ENCODE results near the gene DLG4. TPM values are rescaled to one million over a fixed set of nuclear protein-coding genes. Genes with fewer than 3 reads are reported as not detected.

Gene DLG4
- total RNA-seq, result 10 to 100 TPM; 11.6 to 11.9 TPM

DNA sequence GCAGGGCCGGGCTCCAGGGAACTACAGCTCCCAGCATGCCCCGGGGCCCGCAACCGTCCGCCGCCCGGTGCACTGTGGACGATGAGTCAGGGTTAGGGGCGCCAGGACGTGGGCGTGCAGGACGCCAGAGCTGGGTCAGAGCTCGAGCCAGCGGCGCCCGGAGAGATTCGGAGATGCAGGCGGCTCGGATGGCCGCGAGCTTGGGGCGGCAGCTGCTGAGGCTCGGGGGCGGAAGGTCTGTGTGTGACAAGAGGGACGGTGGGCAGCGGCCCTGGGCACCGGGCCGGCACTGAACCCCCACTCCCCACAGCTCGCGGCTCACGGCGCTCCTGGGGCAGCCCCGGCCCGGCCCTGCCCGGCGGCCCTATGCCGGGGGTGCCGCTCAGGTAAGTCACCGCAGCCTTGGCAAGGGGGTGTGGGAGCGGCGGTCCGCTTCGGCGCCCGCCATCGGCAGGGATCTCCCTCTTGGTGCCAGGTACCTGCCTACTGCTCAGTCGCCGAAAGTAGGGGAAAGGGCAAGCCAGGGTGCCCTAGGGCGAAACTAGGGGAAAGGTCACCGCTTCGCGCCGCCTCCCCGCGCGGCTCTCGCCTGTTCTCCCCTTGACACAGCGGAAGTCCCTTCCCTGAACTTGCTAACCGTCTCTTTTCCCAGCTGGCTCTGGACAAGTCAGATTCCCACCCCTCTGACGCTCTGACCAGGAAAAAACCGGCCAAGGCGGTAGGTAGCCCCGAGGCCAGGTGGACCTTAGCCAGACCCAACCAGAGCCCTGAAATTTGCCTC is at the start of gene DLG4, which contains the start of gene ACADVL:
DLG4 (minus strand) TSS at position 25 of the 781 bp plus-strand sequence.
ACADVL (plus strand) TSS at position 127 of the 781 bp plus-strand sequence; CDS start at position 174, 47 bp downstream.

DNA sequence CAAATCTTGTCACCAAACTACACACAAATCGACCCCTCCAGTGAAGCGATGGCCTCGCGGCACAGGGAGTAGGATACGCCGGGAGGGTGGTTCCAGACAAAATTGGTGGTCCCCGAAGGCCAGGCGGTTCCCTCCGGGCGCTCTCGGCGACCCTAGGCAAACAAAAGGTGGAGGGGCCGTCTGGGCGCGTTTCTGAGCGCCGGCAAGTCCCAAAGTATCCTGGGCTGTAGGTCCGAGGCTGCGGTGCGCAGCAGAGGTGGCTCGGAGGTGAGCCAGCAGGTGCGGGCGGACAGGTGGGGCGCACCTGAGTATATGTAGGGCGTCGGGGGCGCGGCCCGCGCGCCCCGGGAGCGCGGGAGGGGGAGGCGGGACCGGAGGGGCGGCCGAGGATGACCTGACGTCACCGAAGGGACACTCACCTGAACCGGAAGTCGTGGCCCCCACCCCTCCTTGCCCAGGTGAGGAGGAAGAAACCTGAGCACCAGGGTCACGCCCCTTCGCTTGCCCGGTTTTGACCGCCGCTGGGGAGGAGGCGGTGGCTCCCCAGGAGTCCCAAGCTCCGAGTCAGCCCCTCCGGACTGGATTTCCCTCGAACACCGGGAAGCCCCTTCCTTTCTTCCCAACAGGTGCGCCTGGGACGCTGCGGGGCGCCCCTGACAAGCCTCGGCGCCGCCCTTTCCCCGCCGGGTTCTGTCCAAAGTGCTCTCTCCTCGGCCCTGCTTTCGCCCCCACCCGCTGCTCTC is 42.7 kb upstream of the DLG4 start, which contains the start of gene CLDN7:
CLDN7 (minus strand) TSS at position 287 of the 743 bp plus-strand sequence. CDS start 435 bp downstream, outside the sequence.

DNA sequence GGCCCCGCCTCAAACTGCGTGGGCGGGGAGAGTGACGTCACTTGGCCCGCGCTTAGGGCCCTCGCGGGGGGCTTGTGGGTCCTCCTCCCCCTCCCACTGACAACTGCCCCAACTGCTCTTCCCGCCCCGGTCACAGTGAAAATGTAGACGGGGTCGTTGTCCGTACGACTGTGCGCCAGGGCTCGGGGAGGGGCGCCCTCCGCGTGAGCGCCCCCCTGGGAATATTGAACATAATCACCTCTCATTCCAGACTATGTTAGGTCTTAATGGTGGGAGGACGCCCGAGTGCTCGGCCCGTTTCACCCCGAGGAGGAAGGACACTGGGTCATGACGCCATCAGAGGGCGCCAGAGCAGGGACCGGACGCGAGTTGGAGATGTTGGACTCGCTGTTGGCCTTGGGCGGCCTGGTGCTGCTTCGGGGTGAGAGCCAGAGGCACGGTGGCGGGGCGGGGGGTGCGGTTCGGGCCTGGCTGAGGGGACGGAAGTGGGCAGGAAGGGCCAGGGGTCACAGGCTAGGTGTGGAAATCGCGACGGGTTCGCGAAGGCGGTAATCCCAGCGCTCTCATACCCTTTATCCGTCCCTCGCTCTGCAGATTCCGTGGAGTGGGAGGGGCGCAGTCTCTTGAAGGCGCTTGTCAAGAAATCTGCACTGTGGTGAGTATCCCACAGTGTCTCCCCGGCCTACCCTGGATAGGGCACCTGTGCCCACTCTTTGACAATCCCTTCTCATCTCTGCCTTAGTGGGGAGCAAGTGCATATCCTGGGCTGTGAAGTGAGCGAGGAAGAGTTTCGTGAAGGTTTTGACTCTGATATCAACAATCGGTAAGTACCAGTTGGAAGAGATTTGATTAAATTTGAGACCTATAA is 32.8 kb upstream of the DLG4 start, which contains the start of gene ELP5:
ELP5 (plus strand) TSS at position 40 of the 868 bp plus-strand sequence; CDS start at position 376, 336 bp downstream.

DNA sequence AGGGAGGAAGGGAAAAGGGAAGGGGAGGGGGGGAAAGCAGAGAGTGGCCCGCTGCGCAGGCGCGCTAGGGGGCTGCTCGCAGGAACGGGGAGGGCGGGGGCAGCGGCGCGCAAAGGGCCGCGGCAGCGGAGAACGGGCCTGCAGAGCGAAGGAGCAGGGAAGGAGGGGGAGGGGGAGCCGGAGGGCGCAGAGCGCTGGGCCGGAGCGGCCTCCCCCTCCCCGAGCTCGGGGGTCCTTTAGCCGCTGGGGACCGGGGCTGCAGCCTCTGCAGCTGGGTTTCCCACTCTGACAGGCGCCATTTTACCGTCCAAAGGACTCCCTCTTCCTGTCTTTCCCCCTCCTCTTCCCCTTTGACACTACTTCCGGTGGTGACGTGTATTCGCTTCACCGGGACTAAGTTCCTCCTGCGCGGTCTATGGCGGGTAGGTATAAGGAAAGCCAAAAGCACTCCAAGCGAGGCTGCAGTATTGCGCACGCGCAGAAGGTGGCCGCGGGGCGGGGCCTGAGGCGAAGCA is 32.1 kb upstream of the DLG4 start, which contains the start of gene CTDNEP1:
CTDNEP1 (minus strand) TSS at position 74 of the 515 bp plus-strand sequence. CDS start 438 bp downstream, outside the sequence.

DNA sequence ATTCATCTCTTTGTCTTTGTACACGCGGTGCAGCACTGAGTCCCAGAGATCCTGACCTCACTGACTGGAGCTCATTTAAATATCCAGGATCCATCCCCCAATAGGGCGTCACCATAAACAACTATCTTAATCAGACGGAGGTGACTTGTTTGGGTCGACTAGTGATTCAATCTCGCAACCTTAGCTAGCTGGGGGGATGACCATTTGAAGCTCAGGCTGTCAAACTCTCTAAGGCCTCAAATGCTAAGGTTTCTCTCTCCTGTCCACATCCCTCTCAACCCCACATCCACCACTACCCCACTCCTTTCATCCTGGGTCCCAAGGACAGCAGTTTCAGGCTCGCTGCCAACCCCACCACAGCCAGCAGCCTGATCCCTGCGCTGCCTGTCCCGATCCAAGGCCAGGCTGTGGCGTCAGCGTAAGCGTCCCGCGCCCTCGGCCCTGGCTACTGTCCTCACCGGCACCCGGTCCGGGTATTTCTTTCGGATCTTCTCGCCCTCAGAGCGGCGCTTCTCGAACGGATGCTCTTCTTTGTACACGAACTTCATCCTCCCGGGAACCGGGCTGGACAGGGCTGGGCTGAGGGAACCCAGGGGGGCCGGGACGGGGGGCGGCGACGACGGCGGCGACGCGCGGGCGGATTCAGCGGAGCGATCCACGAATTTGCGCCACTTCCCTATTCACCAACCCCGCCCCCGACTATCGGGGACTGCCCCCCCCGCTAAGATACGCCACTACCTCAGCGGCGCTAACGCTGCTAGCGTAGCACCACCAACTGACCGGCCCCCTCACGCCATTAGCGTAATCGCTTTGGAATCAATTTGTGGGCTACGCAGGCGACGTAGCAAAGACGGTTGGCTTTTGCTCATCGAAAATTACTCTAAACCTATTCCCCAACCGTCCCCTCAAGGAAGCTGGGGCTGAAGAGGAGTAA is 22.4 kb upstream of the DLG4 start, which contains the start of gene GABARAP:
GABARAP (minus strand) TSS at position 667 of the 934 bp plus-strand sequence; CDS start at position 548, 119 bp downstream.

DNA sequence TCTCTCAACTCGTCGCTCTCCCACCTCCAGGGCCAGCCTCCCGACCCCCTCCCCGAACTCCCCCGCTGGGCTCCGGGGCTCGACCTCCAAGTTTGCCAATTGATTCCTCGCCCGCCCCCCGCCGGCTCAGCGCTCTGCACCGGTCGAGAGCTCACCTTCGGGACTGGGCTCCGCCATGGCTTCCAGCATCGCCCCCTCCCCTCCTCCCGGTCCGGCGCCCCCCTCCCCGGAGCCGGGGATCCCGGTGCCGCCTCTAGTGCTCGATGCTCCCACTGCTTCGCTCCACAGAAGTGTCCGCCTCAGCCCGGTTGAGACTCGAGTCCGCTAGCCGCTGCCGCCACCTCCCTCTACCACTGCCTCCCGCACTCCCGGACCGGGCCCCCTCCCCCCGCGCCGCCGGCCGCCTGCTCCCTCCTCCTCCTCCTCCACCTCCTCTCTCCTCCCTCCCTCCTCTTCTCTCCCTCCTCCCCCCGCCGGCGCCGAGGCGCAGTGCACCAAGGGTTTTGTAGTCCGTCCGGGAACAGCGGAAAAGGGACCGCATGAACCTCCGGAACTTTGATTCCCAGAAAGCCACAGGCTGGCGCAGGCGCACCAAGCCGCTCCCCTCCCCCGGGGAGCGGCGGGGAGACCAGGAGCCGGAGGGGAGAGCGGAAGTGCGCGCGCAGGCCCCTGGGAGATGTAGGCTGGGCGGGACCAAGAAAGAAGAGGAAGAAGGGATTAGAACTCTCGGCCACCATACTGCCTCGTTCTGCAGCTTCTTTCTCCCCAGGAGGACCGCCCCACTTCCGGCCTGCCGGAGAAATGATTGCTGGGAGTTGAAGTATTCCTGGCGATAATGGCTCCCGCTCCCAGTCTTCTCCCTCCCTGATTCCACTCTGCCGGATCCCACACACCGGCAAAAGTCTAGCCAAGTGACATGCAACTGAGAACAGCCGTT is 19.7 kb upstream of the DLG4 start, which contains the start of gene PHF23:
PHF23 (minus strand) TSS at position 367 of the 937 bp plus-strand sequence; CDS start at position 189, 178 bp downstream.

DNA sequence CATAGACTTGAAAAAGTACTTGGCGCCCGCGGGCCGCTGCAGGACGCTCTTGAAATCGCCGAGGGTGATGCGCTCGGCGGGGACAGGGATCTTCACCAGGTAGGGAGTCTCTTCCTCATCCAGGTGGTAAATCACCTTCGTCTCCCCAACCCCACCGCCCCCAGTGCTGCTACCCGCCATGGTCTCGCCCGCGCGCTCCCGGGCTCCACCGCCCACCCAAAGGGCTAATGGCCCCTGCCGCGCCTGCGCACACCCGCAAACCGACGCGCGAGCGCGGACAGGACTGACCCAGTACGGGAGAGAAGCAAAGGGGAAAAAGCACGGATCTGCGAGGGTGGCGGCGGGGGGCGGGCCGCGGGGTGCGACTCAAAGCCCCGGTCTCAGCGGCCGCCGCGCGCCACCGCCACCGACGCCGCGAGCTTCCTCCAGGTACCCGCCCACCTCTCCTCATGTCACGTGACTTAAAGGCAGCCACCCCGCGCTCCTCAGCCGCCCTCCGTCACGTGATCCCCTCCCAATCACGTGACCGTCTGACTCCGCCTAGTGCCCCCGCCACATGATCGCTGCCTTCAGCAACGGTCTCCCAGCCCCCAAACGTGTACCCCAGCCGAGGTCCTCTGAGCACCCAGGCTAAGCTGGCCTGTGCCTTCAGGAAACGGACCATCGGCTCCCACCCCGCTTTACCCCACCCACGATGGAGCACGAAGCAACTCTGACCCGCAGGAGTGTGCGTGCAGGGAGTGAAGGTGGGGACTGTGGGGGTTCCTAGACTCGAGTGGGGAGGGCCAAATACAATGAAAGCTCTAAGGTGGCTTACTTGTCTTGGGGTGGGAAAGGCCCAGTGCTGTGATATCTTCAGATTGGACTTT is 14.7 kb upstream of the DLG4 start, which contains the start of gene DVL2:
DVL2 (minus strand) TSS at position 435 of the 869 bp plus-strand sequence; CDS start at position 180, 255 bp downstream.

DNA sequence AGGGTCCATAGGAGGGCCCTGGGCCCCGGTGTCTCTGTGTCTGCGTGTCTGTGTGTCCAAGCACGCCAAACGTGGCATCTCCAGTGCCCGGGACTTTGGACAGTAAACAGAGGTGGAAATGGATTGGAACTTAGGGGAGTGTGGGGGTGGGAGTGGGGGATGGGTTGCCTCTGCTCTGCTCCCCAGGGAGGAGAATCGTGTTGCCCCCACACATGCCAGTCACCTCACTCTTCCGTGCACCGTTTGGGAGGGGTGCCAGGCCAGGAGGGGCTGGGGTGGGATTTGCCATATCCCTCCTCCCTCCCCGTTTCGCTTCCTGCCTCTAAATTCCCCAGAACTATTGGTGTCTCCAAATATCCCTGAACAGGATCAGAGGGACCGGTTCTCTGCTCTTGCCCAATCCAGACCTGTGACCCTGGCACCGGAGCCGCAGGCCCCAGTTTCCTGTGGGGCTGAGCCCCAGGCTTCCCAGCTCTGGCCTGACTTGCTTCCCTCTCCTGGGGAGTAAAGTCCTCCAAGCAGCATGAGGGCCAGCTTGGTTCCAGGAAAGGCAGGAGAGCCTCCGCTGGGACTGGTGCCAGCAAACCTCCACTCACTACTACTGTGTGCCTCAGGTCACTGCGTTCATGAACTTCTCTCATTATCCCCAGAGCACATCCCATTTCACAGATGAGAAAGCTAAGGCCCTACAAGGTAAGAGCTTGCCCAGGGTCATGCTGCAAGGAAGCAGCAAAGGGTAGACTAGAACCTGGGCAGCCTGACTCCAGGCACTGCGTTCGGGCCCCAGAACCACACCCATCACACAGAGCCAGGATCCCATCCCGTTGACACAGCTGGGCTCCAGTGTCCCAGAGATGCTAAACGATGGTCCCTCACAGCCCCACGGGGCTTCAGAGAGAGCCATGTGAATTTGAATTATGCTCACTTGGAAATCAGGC is 40.0 kb downstream of the DLG4 start, which contains the start of gene ASGR1:
ASGR1 (minus strand) TSS at position 54 of the 938 bp plus-strand sequence. CDS start 807 bp downstream, outside the sequence.

Small RNA genes lying within 50 kb of the gene (microRNA-seq; reads per million reads assigned to microRNA genes)
- gene MIR324 (ENCODE audit: borderline microRNAs expressed, borderline replicate concordance), result 533 reads per million, percentile 85 among the genes with 10 or more reads in this experiment

Other genes with a start within 250 kb of the DLG4 start
- gene ALOX12, start 223.8 kb downstream of the DLG4 start, total RNA-seq, result not detected
- 100 to 1,000 TPM; 170 to 178 TPM for gene RNASEK, start 207.2 kb downstream of the DLG4 start, total RNA-seq
- gene BCL6B, start 196.8 kb downstream of the DLG4 start, total RNA-seq, result 1 to 10 TPM in 1 of 2 experiments, under 1 TPM in 1; 0.46 to 1.0 TPM
- gene SLC16A13, start 183.8 kb downstream of the DLG4 start, total RNA-seq, result 10 to 100 TPM; 23.8 to 25.0 TPM
- under 1 TPM; 0.12 to 0.25 TPM for gene SLC16A11, start 175.7 kb downstream of the DLG4 start, total RNA-seq
- not detected for gene CLEC10A, start 139.6 kb downstream of the DLG4 start, total RNA-seq
- gene ASGR2, start 105.0 kb downstream of the DLG4 start, total RNA-seq, result not detected
- gene ASGR1, start 40.5 kb downstream of the DLG4 start, total RNA-seq, result 1 to 10 TPM in 1 of 2 experiments, under 1 TPM in 1; 0.63 to 1.2 TPM
- 100 to 1,000 TPM; 291 to 311 TPM for gene ACADVL, start 102 bp upstream of the DLG4 start, total RNA-seq
- gene DVL2, start 14.7 kb upstream of the DLG4 start, total RNA-seq, result 10 to 100 TPM; 47.0 to 47.5 TPM
- 10 to 100 TPM; 53.9 to 55.9 TPM for gene PHF23, start 19.6 kb upstream of the DLG4 start, total RNA-seq
- gene GABARAP, start 22.6 kb upstream of the DLG4 start, total RNA-seq, result 100 to 1,000 TPM; 276 to 282 TPM
- gene CTDNEP1, start 31.9 kb upstream of the DLG4 start, total RNA-seq, result 100 to 1,000 TPM; 154 to 160 TPM
- 10 to 100 TPM; 36.2 to 44.5 TPM for gene ELP5, start 32.4 kb upstream of the DLG4 start, total RNA-seq
- gene CLDN7, start 42.6 kb upstream of the DLG4 start, total RNA-seq, result under 1 TPM; 0.53 to 0.76 TPM
- not detected for gene SLC2A4, start 61.9 kb upstream of the DLG4 start, total RNA-seq
- gene YBX2, start 74.8 kb upstream of the DLG4 start, total RNA-seq, result under 1 TPM; 0.55 to 0.67 TPM
- 100 to 1,000 TPM; 429 to 433 TPM for gene EIF5A, start 87.8 kb upstream of the DLG4 start, total RNA-seq
- 10 to 100 TPM; 67.6 to 77.5 TPM for gene GPS2, start 95.5 kb upstream of the DLG4 start, total RNA-seq
- 10 to 100 TPM; 35.8 to 41.7 TPM for gene NEURL4, start 109.5 kb upstream of the DLG4 start, total RNA-seq
- 100 to 1,000 TPM; 738 to 785 TPM for gene ACAP1, start 116.7 kb upstream of the DLG4 start, total RNA-seq
- 1 to 10 TPM; 7.0 to 7.1 TPM for gene KCTD11, start 132.3 kb upstream of the DLG4 start, total RNA-seq
- gene TMEM95, start 135.3 kb upstream of the DLG4 start, total RNA-seq, result not detected
- 1 to 10 TPM; 1.6 to 1.9 TPM for gene TNK1, start 161.3 kb upstream of the DLG4 start, total RNA-seq
- gene PLSCR3, start 174.7 kb upstream of the DLG4 start, total RNA-seq, result 100 to 1,000 TPM; 159 to 160 TPM
- 10 to 100 TPM; 66.2 to 67.9 TPM for gene TMEM256, start 184.3 kb upstream of the DLG4 start, total RNA-seq
- 1 to 10 TPM; 4.9 to 5.1 TPM for gene NLGN2, start 188.0 kb upstream of the DLG4 start, total RNA-seq
- not detected for gene SPEM1, start 200.5 kb upstream of the DLG4 start, total RNA-seq
- not detected for gene SPEM2, start 205.8 kb upstream of the DLG4 start, total RNA-seq
- gene SPEM3, start 209.0 kb upstream of the DLG4 start, total RNA-seq, result not detected
- gene TMEM102, start 215.6 kb upstream of the DLG4 start, total RNA-seq, result 10 to 100 TPM; 16.3 to 17.0 TPM
- gene FGF11, start 219.7 kb upstream of the DLG4 start, total RNA-seq, result 10 to 100 TPM; 21.3 to 21.6 TPM
- 10 to 100 TPM; 15.3 to 19.0 TPM for gene CHRNB1, start 225.2 kb upstream of the DLG4 start, total RNA-seq